ENCODE data around the gene MALRD1. TPM values are rescaled to one million over a fixed set of nuclear protein-coding genes. Genes with fewer than 3 reads are reported as not detected.

The MALRD1 gene
- total RNA-seq, 4 donors from 2014 or later: 0.75 to 2.4 (median 0.82) TPM; not detected in 1

DNA sequence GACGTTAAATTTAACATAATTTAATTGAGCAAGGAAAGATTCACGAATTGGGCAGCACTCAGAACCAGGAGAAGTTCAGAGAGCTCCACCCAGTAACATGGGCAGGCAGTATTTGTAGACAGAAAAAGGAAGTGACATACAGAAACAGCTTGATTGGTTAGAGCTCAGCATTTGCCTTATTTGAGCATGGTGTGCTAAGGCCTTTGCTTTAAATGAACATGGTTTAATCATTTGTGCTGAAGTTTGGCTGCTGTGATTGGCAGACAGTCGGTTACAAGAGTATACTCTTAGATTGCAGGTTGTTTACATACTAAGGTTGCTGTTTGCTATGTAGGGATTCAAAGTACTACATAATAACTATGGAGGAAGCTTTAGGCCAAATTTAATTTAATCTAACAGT, 199.2 kb downstream of the MALRD1 start:
- WGBS, 2 donors (ENCODE audit: low coverage in 1 of 2): 68 to 72% methylated on average over 3 of the region's 3 CpGs
- TF ChIP-seq POLR2A (IDR thresholded peaks at IDR 0.05): no peak
- TF ChIP-seq EP300 (IDR thresholded peaks at IDR 0.05; ENCODE audit: low read depth): no peak
- TF ChIP-seq, protein P1, sequence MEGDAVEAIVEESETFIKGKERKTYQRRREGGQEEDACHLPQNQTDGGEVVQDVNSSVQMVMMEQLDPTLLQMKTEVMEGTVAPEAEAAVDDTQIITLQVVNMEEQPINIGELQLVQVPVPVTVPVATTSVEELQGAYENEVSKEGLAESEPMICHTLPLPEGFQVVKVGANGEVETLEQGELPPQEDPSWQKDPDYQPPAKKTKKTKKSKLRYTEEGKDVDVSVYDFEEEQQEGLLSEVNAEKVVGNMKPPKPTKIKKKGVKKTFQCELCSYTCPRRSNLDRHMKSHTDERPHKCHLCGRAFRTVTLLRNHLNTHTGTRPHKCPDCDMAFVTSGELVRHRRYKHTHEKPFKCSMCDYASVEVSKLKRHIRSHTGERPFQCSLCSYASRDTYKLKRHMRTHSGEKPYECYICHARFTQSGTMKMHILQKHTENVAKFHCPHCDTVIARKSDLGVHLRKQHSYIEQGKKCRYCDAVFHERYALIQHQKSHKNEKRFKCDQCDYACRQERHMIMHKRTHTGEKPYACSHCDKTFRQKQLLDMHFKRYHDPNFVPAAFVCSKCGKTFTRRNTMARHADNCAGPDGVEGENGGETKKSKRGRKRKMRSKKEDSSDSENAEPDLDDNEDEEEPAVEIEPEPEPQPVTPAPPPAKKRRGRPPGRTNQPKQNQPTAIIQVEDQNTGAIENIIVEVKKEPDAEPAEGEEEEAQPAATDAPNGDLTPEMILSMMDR (IDR thresholded peaks at IDR 0.05): no peak
- no peak for TF ChIP-seq POLR2AphosphoS5 (IDR thresholded peaks at IDR 0.05)
- in situ Hi-C loops (cut with MboI; ENCODE audit: low pct_ligation_motif_present in 1 of 4, low pct_unique_long_range_greater_than_20kb in 1 of 4, low sequenced_read_pairs in 3 of 4) (no loop called here), intact Hi-C loops (cut with DNase I; ENCODE audit: low total_unique reads) (no loop called here)
- Histone ChIP-seq H3K4me1 (no peaks in the 10 kb centered on the region), H3K9me3 (no peaks in the 10 kb centered on the region), H3K27ac (no peak overlapping the region), H3K4me3 (no peak overlapping the region), H3K36me3 (no peaks in the 10 kb centered on the region), H3K27me3 (no peaks in the 10 kb centered on the region)
- DNase-seq: no peak

DNA sequence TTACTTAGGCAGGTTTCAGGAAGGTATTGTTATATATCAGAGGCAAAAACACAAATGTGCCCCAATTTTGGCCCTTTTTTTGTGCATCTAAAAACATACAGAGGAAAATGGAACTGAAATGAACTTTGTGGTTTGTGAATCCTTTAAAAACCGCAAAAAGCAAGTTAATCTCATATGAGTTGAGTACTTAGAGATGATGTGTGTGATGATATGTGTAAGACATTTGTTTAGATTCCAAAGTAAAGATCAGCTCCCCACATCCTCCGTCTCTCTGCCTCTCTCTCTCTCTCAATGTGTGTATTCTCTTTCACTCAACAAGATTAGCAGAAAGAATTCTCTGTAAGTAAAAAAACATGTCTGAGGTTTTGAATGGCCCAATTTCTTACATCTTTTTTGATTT, 201.9 kb downstream of the MALRD1 start:
- intact Hi-C loops (cut with DNase I; ENCODE audit: low total_unique reads): no loop called here
- in situ Hi-C loops (cut with MboI; ENCODE audit: low pct_ligation_motif_present in 1 of 4, low pct_unique_long_range_greater_than_20kb in 1 of 4, low sequenced_read_pairs in 3 of 4): no loop called here
- H3K36me3 ChIP-seq: no peaks in the 10 kb centered on the region
- WGBS, 2 donors (ENCODE audit: low coverage in 1 of 2): 33 to 63% methylated on average over 2 of the region's 2 CpGs
- H3K4me3 ChIP-seq: no peak overlapping the region
- no peak for TF ChIP-seq POLR2AphosphoS5 (IDR thresholded peaks at IDR 0.05)
- TF ChIP-seq, protein P1 (IDR thresholded peaks at IDR 0.05): no peak
- no peak for TF ChIP-seq POLR2A (IDR thresholded peaks at IDR 0.05)
- TF ChIP-seq EP300 (IDR thresholded peaks at IDR 0.05; ENCODE audit: low read depth): no peak
- H3K27me3 ChIP-seq: no peaks in the 10 kb centered on the region
- no peak overlapping the region for H3K27ac ChIP-seq
- H3K9me3 ChIP-seq: no peaks in the 10 kb centered on the region
- no peak for DNase-seq
- H3K4me1 ChIP-seq: no peaks in the 10 kb centered on the region

DNA sequence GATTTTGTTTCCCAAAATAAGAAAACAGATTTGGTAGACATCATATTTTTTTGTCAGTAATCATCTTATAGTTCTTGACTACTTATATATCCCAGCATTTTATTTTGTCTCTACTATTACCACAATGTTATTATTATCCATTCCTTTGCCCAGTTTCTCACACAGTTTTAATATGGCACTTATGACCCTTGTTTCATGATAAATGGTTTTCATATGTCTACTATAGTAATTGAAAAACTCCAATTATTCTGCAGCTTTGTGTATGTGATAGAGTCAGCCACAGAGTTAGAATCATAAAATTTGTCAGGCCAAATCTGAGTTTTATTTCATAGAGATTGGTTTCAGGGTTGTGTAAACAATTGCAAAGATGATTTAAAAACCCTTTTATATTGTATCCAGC, 203.9 kb downstream of the MALRD1 start:
- Histone ChIP-seq H3K9me3 (no peaks in the 10 kb centered on the region), H3K4me3 (no peak overlapping the region), H3K4me1 (no peaks in the 10 kb centered on the region), H3K36me3 (no peaks in the 10 kb centered on the region), H3K27ac (no peak overlapping the region), H3K27me3 (no peaks in the 10 kb centered on the region)
- intact Hi-C loops (cut with DNase I; ENCODE audit: low total_unique reads) (no loop called here), in situ Hi-C loops (cut with MboI; ENCODE audit: low pct_ligation_motif_present in 1 of 4, low pct_unique_long_range_greater_than_20kb in 1 of 4, low sequenced_read_pairs in 3 of 4) (no loop called here)
- no peak for DNase-seq
- TF ChIP-seq, protein P1 (IDR thresholded peaks at IDR 0.05): no peak
- no peak for TF ChIP-seq POLR2A (IDR thresholded peaks at IDR 0.05)

DNA sequence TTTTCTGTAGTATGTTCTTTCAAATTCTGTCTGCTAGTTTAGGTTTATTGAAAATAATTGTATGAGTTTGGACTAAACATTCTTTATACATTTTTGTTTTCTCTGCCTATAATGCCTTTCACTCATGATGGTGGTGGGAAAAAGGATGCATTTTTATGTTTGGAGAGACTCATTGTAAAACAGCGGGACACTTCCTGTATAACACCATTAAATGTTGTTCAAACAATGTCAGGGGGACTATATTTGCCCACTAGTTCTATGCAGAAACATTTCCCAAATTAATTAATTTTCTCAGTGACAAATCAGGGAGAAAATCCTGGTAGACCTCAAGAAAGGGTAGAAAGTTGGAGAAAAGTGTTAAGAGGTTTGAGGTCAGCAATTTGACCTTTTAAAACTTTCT, 207.7 kb downstream of the MALRD1 start:
- WGBS, 2 donors (ENCODE audit: low coverage in 1 of 2): 36 to 45% methylated on average over 1 of the region's 1 CpG
- no peak for TF ChIP-seq POLR2AphosphoS5 (IDR thresholded peaks at IDR 0.05)
- Histone ChIP-seq H3K9me3 (no peaks in the 10 kb centered on the region), H3K36me3 (no peaks in the 10 kb centered on the region), H3K27me3 (no peaks in the 10 kb centered on the region), H3K4me1 (no peaks in the 10 kb centered on the region), H3K4me3 (no peak overlapping the region), H3K27ac (no peak overlapping the region)
- in situ Hi-C loops (cut with MboI; ENCODE audit: low pct_ligation_motif_present in 1 of 4, low pct_unique_long_range_greater_than_20kb in 1 of 4, low sequenced_read_pairs in 3 of 4) (no loop called here), intact Hi-C loops (cut with DNase I; ENCODE audit: low total_unique reads) (no loop called here)
- DNase-seq: no peak

DNA sequence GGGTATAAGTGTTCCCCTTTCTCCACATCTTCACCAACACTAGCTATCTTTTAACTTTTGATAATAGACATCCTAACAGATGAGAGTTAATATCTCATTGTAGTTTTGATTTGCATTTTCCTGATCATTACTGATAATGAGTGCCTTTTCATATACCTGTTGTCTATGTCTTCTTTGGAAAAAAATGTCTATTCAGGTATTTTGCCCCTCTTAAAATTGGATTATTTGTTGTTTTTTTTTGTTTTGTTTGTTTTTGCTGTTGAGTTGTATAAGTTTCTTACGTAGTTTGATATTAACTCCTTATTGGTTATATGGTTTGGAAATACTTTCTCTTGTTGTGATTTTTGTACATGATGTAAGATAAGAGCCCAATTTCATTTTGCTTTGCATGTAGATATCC, 214.7 kb downstream of the MALRD1 start:
- Histone ChIP-seq H3K4me3 (no peak overlapping the region), H3K9me3 (no peaks in the 10 kb centered on the region), H3K27me3 (no peaks in the 10 kb centered on the region), H3K4me1 (no peaks in the 10 kb centered on the region), H3K27ac (no peak overlapping the region), H3K36me3 (no peaks in the 10 kb centered on the region)
- no peak for DNase-seq
- intact Hi-C loops (cut with DNase I; ENCODE audit: low total_unique reads): no loop called here
- in situ Hi-C loops (cut with MboI; ENCODE audit: low pct_ligation_motif_present in 1 of 4, low pct_unique_long_range_greater_than_20kb in 1 of 4, low sequenced_read_pairs in 3 of 4): no loop called here
- WGBS, 2 donors (ENCODE audit: low coverage in 1 of 2): 60 to 92% methylated on average over 1 of the region's 1 CpG
- TF ChIP-seq POLR2A (IDR thresholded peaks at IDR 0.05) (no peak), POLR2AphosphoS5 (IDR thresholded peaks at IDR 0.05) (no peak), EP300 (IDR thresholded peaks at IDR 0.05; ENCODE audit: low read depth) (no peak)
- TF ChIP-seq, protein P1 (IDR thresholded peaks at IDR 0.05): no peak
